Mesendoderm (in vitro differentiated cells): ENCODE measurements around the gene MAP2K1.
A peak's percentile ranks its signal among the peaks of the same experiment; 100 is the strongest.

ENCODE experiments used
- DNase-seq: peaks from one replicate; pipeline ENCODE4 v3.0.0; 2013
- H2AK5ac ChIP-seq: 2 replicates; pipeline ENCODE4 v1.6.1; 2013; ENCODE audit warnings: low read length, inconsistent platforms
- H2BK120ac ChIP-seq: 2 replicates; pipeline ENCODE4 v1.6.1; 2013; ENCODE audit warnings: low read depth, mild to moderate bottlenecking, low read length, moderate library complexity, mixed read lengths
- H2BK15ac ChIP-seq: replicated peaks from 2 replicates; pipeline ENCODE4 v1.6.1; 2013; ENCODE audit warnings: low read depth, mild to moderate bottlenecking, moderate library complexity
- H2BK5ac ChIP-seq: 2 replicates; pipeline ENCODE4 v1.6.1; 2013; ENCODE audit warnings: low read length, inconsistent platforms
- H3K18ac ChIP-seq: 2 replicates; pipeline ENCODE4 v1.6.1; 2013; ENCODE audit warnings: mild to moderate bottlenecking, low read length, mixed read lengths
- H3K23ac ChIP-seq: one replicate; pipeline ENCODE4 v1.6.1; 2013; ENCODE audit warnings: low read length
- H3K27ac ChIP-seq: 2 replicates; pipeline ENCODE4 v1.5.1; 2013; ENCODE audit warnings: low read depth, mild to moderate bottlenecking, inconsistent platforms, low read length, moderate library complexity
- H3K27me3 ChIP-seq: 2 replicates; pipeline ENCODE4 v1.6.1; 2013; ENCODE audit warnings: low read length, control low read depth, mild to moderate bottlenecking, inconsistent platforms; ENCODE audit not compliant: insufficient read depth, poor library complexity
- H3K36me3 ChIP-seq: 2 replicates; pipeline ENCODE4 v1.6.1; 2013; ENCODE audit warnings: low read length, inconsistent platforms; ENCODE audit not compliant: control insufficient read depth, insufficient read depth
- H3K4ac ChIP-seq: one replicate; pipeline ENCODE4 v1.6.1; 2013; ENCODE audit warnings: low read depth, mild to moderate bottlenecking, low read length, moderate library complexity
- H3K4me1 ChIP-seq: 2 replicates; pipeline ENCODE4 v1.6.1; 2013; ENCODE audit warnings: low read depth, low read length, inconsistent platforms; ENCODE audit not compliant: control insufficient read depth
- H3K4me2 ChIP-seq: 2 replicates; pipeline ENCODE4 v1.6.1; 2013; ENCODE audit warnings: low read length
- H3K4me3 ChIP-seq: 2 replicates; pipeline ENCODE4 v1.5.1; 2013; ENCODE audit warnings: mild to moderate bottlenecking, low read length
- H3K56ac ChIP-seq: one replicate; pipeline ENCODE4 v1.6.1; 2013; ENCODE audit warnings: low read length
- H3K79me1 ChIP-seq: 2 replicates; pipeline ENCODE4 v1.6.1; 2013; ENCODE audit warnings: low read length, inconsistent platforms
- H3K79me2 ChIP-seq: 2 replicates; pipeline ENCODE4 v1.6.1; 2013; ENCODE audit warnings: mild to moderate bottlenecking, low read length; ENCODE audit not compliant: control insufficient read depth, insufficient read depth
- H3K9ac ChIP-seq: 2 replicates; pipeline ENCODE4 v1.6.1; 2013; ENCODE audit warnings: low read length, inconsistent platforms
- H4K5ac ChIP-seq: one replicate; pipeline ENCODE4 v1.6.1; 2013; ENCODE audit warnings: low read length
- H4K8ac ChIP-seq: one replicate; pipeline ENCODE4 v1.6.1; 2013; ENCODE audit warnings: low read depth, mild to moderate bottlenecking, control low read depth, low read length, moderate library complexity
- WGBS: extraction: QIAGEN DNeasy Blood & Tissue Kit; methylation state at CpG from one replicate; pipeline ENCODE4 v1.1.7; 2013; ENCODE audit warnings: low lambda C conversion rate, missing lambda C conversion rate; ENCODE audit not compliant: insufficient coverage; ENCODE audit errors: extremely low coverage; 5-methylcytosine and 5-hydroxymethylcytosine counted together

Gene MAP2K1

DNA sequence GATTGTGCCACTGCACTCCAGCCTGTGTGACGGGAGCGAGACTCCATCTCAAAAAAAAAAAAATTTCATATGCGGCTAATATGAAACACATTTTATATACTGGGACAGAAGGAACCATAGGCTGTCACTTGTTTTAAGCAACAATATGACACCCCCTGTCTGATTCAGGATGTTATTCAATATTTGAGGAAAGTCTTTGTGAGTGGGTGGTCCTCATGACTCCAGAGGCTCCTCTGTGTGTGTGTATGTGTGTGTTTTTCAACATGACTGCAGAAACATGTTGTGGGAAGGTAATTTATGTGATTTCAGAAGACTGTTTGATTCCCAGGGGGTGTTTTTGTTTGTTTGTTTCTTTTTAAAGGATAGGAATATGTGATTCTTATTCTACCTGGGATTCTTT is 32.8 kb downstream of the MAP2K1 start:
- no peak for DNase-seq
- Histone ChIP-seq H3K18ac (no peak overlapping the region), H3K79me1 (peaks cover 20% of the 10 kb centered on the region), H3K4me2 (no peak overlapping the region), H3K4ac (no peak overlapping the region), H3K4me3 (no peak overlapping the region), H2BK120ac (no peak overlapping the region), H2BK15ac (no peak overlapping the region), H4K8ac (no peak overlapping the region), H2BK5ac (no peak overlapping the region), H3K4me1 (peaks cover 7% of the 10 kb centered on the region), H3K27ac (no peak overlapping the region), H3K23ac (no peak overlapping the region), H3K56ac (no peak overlapping the region), H3K79me2 (peaks cover 44% of the 10 kb centered on the region), H3K36me3 (no peaks in the 10 kb centered on the region), H3K27me3 (no peaks in the 10 kb centered on the region), H3K9ac (no peak overlapping the region), H2AK5ac (no peak overlapping the region), H4K5ac (no peak overlapping the region)
- no CpG with 5 or more reads among the region's 3 CpGs for WGBS

- H3K9ac ChIP-seq: no peak overlapping the region
- no peak overlapping the region for H4K8ac ChIP-seq
- no peak overlapping the region for H2BK15ac ChIP-seq
- no peak overlapping the region for H3K27ac ChIP-seq
- peaks cover 11% of the 10 kb centered on the region for H3K4me1 ChIP-seq
- no peak overlapping the region for H3K4me2 ChIP-seq
- WGBS: no CpG with 5 or more reads among the region's 4 CpGs
- H3K36me3 ChIP-seq: no peaks in the 10 kb centered on the region
- H3K4ac ChIP-seq: no peak overlapping the region
- no peak overlapping the region for H3K56ac ChIP-seq
- H2BK5ac ChIP-seq: no peak overlapping the region
- H2AK5ac ChIP-seq: no peak overlapping the region
- no peak overlapping the region for H3K18ac ChIP-seq
- H3K4me3 ChIP-seq: no peak overlapping the region
- H2BK120ac ChIP-seq: no peak overlapping the region
- DNase-seq: no peak
- no peak overlapping the region for H4K5ac ChIP-seq
- H3K27me3 ChIP-seq: no peaks in the 10 kb centered on the region
- no peak overlapping the region for H3K23ac ChIP-seq
- H3K79me1 ChIP-seq: peaks cover 20% of the 10 kb centered on the region
- H3K79me2 ChIP-seq: peaks cover 37% of the 10 kb centered on the region
These were observed 35.6 kb downstream of the MAP2K1 start for GRCh38 chr15:66422347-66422746.

DNA sequence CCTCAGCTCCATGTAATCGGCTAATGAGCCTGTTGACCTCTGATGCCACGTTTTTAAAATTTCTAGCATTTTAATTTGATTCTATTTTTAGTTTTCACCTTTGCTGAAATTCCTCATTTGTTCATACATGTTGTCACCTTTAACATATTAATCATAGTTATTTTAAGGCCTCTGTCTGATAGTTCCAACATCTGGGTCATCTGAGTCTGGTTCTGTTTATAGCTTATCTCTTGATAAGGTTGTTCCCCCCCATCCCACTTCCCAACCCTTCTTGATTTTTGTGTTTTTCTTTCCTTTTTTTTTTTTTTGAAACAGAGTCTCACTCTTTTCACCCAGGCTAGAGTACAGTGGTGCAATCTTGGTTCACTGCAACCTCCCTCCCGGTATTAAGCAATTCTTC is 36.4 kb downstream of the MAP2K1 start:
- no CpG with 5 or more reads among the region's 3 CpGs for WGBS
- Histone ChIP-seq H3K27me3 (no peaks in the 10 kb centered on the region), H3K4me3 (no peak overlapping the region), H3K36me3 (no peaks in the 10 kb centered on the region), H2BK15ac (no peak overlapping the region), H2BK120ac (no peak overlapping the region), H3K79me2 (peaks cover 31% of the 10 kb centered on the region), H2BK5ac (no peak overlapping the region), H3K23ac (no peak overlapping the region), H3K9ac (no peak overlapping the region), H3K27ac (no peak overlapping the region), H3K4ac (no peak overlapping the region), H3K4me2 (no peak overlapping the region), H3K79me1 (peaks cover 16% of the 10 kb centered on the region), H2AK5ac (no peak overlapping the region), H3K18ac (no peak overlapping the region), H3K56ac (no peak overlapping the region), H4K8ac (no peak overlapping the region), H3K4me1 (peaks cover 7% of the 10 kb centered on the region), H4K5ac (no peak overlapping the region)
- DNase-seq: no peak

GRCh38 chr15:66424963-66425612 is 38.4 kb downstream of the MAP2K1 start:
- no peak overlapping the region for H3K4me2 ChIP-seq
- DNase-seq: no peak
- no peak overlapping the region for H4K8ac ChIP-seq
- H2BK120ac ChIP-seq: no peak overlapping the region
- no peaks in the 10 kb centered on the region for H3K27me3 ChIP-seq
- no peak overlapping the region for H2BK5ac ChIP-seq
- no peak overlapping the region for H3K18ac ChIP-seq
- H3K23ac ChIP-seq: peak overlapping the region; percentile 45
- no peak overlapping the region for H3K27ac ChIP-seq
- H4K5ac ChIP-seq: no peak overlapping the region
- H3K56ac ChIP-seq: peak overlapping the region; percentile 64
- no peak overlapping the region for H3K9ac ChIP-seq
- H2AK5ac ChIP-seq: no peak overlapping the region
- H3K79me1 ChIP-seq: peaks cover 20% of the 10 kb centered on the region
- no peaks in the 10 kb centered on the region for H3K36me3 ChIP-seq
- H3K79me2 ChIP-seq: peaks cover 30% of the 10 kb centered on the region
- no peak overlapping the region for H2BK15ac ChIP-seq
- peaks cover 7% of the 10 kb centered on the region for H3K4me1 ChIP-seq
- WGBS: no CpG with 5 or more reads among the region's 9 CpGs
- no peak overlapping the region for H3K4me3 ChIP-seq
- no peak overlapping the region for H3K4ac ChIP-seq

DNA sequence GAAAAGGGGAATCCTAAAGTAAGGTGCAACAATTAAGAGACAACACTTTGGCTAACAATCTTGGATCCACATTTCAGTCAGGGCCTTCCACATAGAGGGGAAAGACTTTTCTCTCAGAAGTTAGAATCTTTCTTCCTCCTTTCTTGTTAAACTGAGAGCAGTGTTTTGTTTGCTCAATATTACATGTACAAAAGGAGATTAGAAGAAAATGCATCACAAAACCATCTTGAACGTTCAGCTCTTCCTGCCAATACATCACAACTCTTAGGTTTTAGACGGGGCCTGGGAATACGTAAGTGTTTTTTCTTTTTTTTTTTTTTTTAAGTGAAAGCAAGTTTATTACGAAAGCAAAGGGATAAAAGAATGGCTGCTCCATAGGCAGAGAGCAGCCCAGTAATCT is 39.1 kb downstream of the MAP2K1 start:
- H3K27ac ChIP-seq: no peak overlapping the region
- no peak overlapping the region for H2AK5ac ChIP-seq
- H3K4ac ChIP-seq: no peak overlapping the region
- H3K18ac ChIP-seq: no peak overlapping the region
- H2BK5ac ChIP-seq: no peak overlapping the region
- H3K4me3 ChIP-seq: no peak overlapping the region
- no CpG with 5 or more reads among the region's 4 CpGs for WGBS
- H3K79me1 ChIP-seq: peaks cover 27% of the 10 kb centered on the region
- no peak overlapping the region for H2BK120ac ChIP-seq
- H3K27me3 ChIP-seq: no peaks in the 10 kb centered on the region
- H3K4me1 ChIP-seq: peaks cover 7% of the 10 kb centered on the region
- peaks cover 37% of the 10 kb centered on the region for H3K79me2 ChIP-seq
- no peak overlapping the region for H3K23ac ChIP-seq
- no peaks in the 10 kb centered on the region for H3K36me3 ChIP-seq
- H2BK15ac ChIP-seq: no peak overlapping the region
- H4K5ac ChIP-seq: no peak overlapping the region
- H4K8ac ChIP-seq: no peak overlapping the region
- H3K4me2 ChIP-seq: no peak overlapping the region
- no peak overlapping the region for H3K9ac ChIP-seq
- H3K56ac ChIP-seq: no peak overlapping the region
- no peak for DNase-seq

- no peaks in the 10 kb centered on the region for H3K27me3 ChIP-seq
- H4K8ac ChIP-seq: no peak overlapping the region
- H3K4ac ChIP-seq: no peak overlapping the region
- no CpG with 5 or more reads among the region's 4 CpGs for WGBS
- no peak for DNase-seq
- H3K18ac ChIP-seq: no peak overlapping the region
- no peak overlapping the region for H3K27ac ChIP-seq
- H2BK15ac ChIP-seq: no peak overlapping the region
- no peak overlapping the region for H3K4me3 ChIP-seq
- H2BK120ac ChIP-seq: no peak overlapping the region
- H3K79me1 ChIP-seq: peaks cover 37% of the 10 kb centered on the region
- peaks cover 7% of the 10 kb centered on the region for H3K4me1 ChIP-seq
- no peak overlapping the region for H4K5ac ChIP-seq
- H3K36me3 ChIP-seq: no peaks in the 10 kb centered on the region
- H3K23ac ChIP-seq: no peak overlapping the region
- H3K4me2 ChIP-seq: no peak overlapping the region
- no peak overlapping the region for H3K56ac ChIP-seq
- H3K79me2 ChIP-seq: peaks cover 36% of the 10 kb centered on the region
- H3K9ac ChIP-seq: no peak overlapping the region
- no peak overlapping the region for H2AK5ac ChIP-seq
- no peak overlapping the region for H2BK5ac ChIP-seq
These were observed 42.4 kb downstream of the MAP2K1 start for GRCh38 chr15:66429117-66429516.
